Osteocyte (in vitro differentiated cells): ENCODE data around the gene UNC80. TPM values are rescaled to one million over a fixed set of nuclear protein-coding genes. Genes with fewer than 3 reads are reported as not detected.

Experiments used
- DNase-seq: peaks from one replicate; pipeline ENCODE4 v3.0.0; 2021; ENCODE audit warnings: mixed read lengths; ENCODE audit not compliant: unreplicated experiment; ENCODE audit errors: extremely low spot score
- H3K27ac Mint-ChIP-seq: one replicate; pipeline ENCODE4 v1.8.0; 2021; ENCODE audit warnings: mild to moderate bottlenecking, mixed read lengths; ENCODE audit not compliant: unreplicated experiment
- H3K27me3 Mint-ChIP-seq: one replicate; pipeline ENCODE4 v1.8.0; 2021; ENCODE audit warnings: mixed read lengths; ENCODE audit not compliant: unreplicated experiment
- H3K36me3 Mint-ChIP-seq: one replicate; pipeline ENCODE4 v1.8.0; 2021; ENCODE audit warnings: mixed read lengths; ENCODE audit not compliant: unreplicated experiment
- H3K4me1 Mint-ChIP-seq: one replicate; pipeline ENCODE4 v1.8.0; 2021; ENCODE audit warnings: mixed read lengths; ENCODE audit not compliant: unreplicated experiment
- H3K4me3 Mint-ChIP-seq: one replicate; pipeline ENCODE4 v1.8.0; 2021; ENCODE audit warnings: mild to moderate bottlenecking, moderate library complexity, mixed read lengths; ENCODE audit not compliant: unreplicated experiment
- H3K9me3 Mint-ChIP-seq: one replicate; pipeline ENCODE4 v1.8.0; 2021; ENCODE audit warnings: mixed read lengths; ENCODE audit not compliant: unreplicated experiment
- CTCF ChIP-seq: fragments of 200-600 bp; sonication (generic); IDR thresholded peaks from 2 replicates; pipeline ENCODE4 v1.5.0; 2021; ENCODE audit warnings: antibody characterized with exemption, mild to moderate bottlenecking, moderate library complexity
- total RNA-seq: library from RNA; stranded (reverse); gene quantifications from 2 replicates; pipeline ENCODE4 v1.2.1, GENCODE V29; 2021

Gene UNC80
- total RNA-seq, 1 donor from 2014 or later, result not detected

DNA sequence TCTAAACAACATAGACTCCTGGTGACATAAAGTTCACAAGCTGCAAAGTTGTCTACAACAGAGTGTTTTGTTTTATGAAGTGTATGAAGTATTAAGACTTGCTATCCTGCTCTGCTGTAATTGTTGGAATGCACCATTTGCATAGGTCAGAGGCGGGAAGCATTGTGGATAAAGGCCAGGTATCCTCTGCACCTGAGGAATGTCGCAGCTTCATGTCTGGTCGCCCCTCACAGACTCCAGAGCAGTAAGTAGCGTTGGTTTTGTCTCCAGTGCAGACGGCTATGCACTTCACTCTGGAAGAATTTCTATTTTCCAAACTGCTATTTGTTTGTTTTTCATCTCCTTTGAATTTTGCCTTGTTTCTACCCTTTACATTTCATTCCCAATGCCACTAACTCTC lies 63.1 kb downstream of the UNC80 start:
- no peaks in the 10 kb centered on the region for H3K9me3 Mint-ChIP-seq
- TF ChIP-seq CTCF, result no peak
- no peak for DNase-seq
- peaks cover 2% of the 10 kb centered on the region for H3K27me3 Mint-ChIP-seq
- H3K27ac Mint-ChIP-seq, result no peak overlapping the region
- no peaks in the 10 kb centered on the region for H3K4me1 Mint-ChIP-seq
- no peak overlapping the region for H3K4me3 Mint-ChIP-seq
- no peaks in the 10 kb centered on the region for H3K36me3 Mint-ChIP-seq

GRCh38 chr2:209840434-209840833 lies 68.8 kb downstream of the UNC80 start:
- no peak for DNase-seq
- no peak overlapping the region for H3K27ac Mint-ChIP-seq
- no peaks in the 10 kb centered on the region for H3K4me1 Mint-ChIP-seq
- H3K9me3 Mint-ChIP-seq, result no peaks in the 10 kb centered on the region
- peaks cover 2% of the 10 kb centered on the region for H3K27me3 Mint-ChIP-seq
- no peak overlapping the region for H3K4me3 Mint-ChIP-seq
- TF ChIP-seq CTCF, result no peak
- no peaks in the 10 kb centered on the region for H3K36me3 Mint-ChIP-seq

DNA sequence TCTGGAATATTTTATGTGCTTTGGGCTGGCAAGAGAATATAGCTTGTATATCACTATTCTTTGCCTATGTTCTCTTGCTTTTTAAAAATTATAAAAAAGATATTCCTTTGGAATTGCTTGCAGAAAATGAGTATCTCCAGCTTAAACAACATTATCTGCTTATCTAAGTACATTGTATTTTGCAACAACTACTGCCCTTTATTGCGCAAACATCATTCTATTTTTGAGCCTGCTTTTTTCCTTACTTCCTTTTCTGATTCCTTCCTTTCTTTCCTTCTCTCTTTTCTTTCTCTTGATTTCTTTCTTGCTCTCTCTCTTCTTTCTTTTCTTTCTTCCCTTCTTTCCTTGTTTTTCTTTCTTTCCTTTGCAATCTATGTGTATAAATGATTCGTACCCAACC lies 74.0 kb downstream of the UNC80 start:
- no peak overlapping the region for H3K4me3 Mint-ChIP-seq
- no peaks in the 10 kb centered on the region for H3K36me3 Mint-ChIP-seq
- H3K27me3 Mint-ChIP-seq, result peaks cover 2% of the 10 kb centered on the region
- H3K27ac Mint-ChIP-seq, result no peak overlapping the region
- no peak for DNase-seq
- no peak for TF ChIP-seq CTCF
- H3K9me3 Mint-ChIP-seq, result no peaks in the 10 kb centered on the region
- no peaks in the 10 kb centered on the region for H3K4me1 Mint-ChIP-seq

GRCh38 chr2:209864716-209865295 lies 93.2 kb downstream of the UNC80 start:
- DNase-seq, result no peak
- TF ChIP-seq CTCF, result no peak
- H3K27me3 Mint-ChIP-seq, result no peaks in the 10 kb centered on the region
- no peaks in the 10 kb centered on the region for H3K9me3 Mint-ChIP-seq
- H3K4me3 Mint-ChIP-seq, result no peak overlapping the region
- no peaks in the 10 kb centered on the region for H3K36me3 Mint-ChIP-seq
- H3K4me1 Mint-ChIP-seq, result no peaks in the 10 kb centered on the region
- H3K27ac Mint-ChIP-seq, result no peak overlapping the region

DNA sequence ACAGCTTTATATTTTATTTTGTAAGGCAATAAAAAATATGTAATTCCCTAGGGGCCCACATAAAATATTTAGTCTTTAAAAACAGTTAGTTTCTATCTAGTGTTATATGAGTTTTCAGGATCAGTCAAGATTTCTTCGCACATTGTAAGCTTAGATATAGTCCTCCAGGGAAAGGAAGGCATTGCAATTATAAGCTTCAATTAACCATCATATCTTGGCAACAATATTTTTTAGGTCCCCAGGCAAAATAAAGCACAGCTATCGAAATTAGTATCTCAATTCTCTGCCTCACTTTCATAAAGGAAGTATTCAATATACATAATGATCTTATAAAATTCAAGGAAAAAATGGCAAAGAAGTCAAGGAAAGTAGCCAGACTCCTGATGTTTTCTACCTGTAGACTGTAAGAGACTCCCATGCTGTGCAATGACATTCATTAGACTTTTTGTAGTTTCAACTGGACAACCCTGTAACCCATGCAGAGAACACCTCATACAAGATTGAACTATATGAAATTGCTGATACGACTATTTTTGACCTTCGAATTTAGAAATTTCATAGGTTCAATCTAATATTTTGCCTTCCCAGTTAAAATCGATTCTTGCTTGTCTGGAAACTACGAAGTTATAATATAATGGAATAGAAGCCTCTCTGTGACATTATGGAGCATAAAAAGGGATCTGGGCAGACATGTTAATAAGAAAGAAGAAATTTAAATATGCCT lies 96.8 kb downstream of the UNC80 start:
- H3K4me3 Mint-ChIP-seq, result no peak overlapping the region
- DNase-seq, result no peak
- no peaks in the 10 kb centered on the region for H3K4me1 Mint-ChIP-seq
- TF ChIP-seq CTCF, result no peak
- H3K27ac Mint-ChIP-seq, result no peak overlapping the region
- H3K9me3 Mint-ChIP-seq, result no peaks in the 10 kb centered on the region
- no peaks in the 10 kb centered on the region for H3K27me3 Mint-ChIP-seq
- H3K36me3 Mint-ChIP-seq, result no peaks in the 10 kb centered on the region
